HCEC 1CT (cell line): ENCODE data around the gene TRAF3IP3.

ENCODE experiments used
- DNase-seq: peaks from one replicate; pipeline ENCODE4 v3.0.0-alpha.2; 2017

TRAF3IP3 gene

GRCh38 chr1:209755926-209756614, at the start of gene TRAF3IP3:
Gene TRAF3IP3, plus strand, starts transcription at chr1:209756053. Its CDS starts 3,987 bp downstream, at chr1:209760040.
- DNase-seq, result no peak

- no peak for DNase-seq
Observed at GRCh38 chr1:209706622-209707021, 49.2 kb upstream of the TRAF3IP3 start.

- DNase-seq, result peak; percentile 52
Observed at GRCh38 chr1:209707308-209707707, 48.5 kb upstream of the TRAF3IP3 start.

GRCh38 chr1:209708297-209708696, 47.6 kb upstream of the TRAF3IP3 start:
- DNase-seq, result no peak

- DNase-seq, result peak; percentile 32
Observed at GRCh38 chr1:209710093-209710492, 45.8 kb upstream of the TRAF3IP3 start.

GRCh38 chr1:209710847-209711246, 45.0 kb upstream of the TRAF3IP3 start:
- DNase-seq, result no peak

- no peak for DNase-seq
Observed at GRCh38 chr1:209714338-209714737, 41.5 kb upstream of the TRAF3IP3 start.

- no peak for DNase-seq
Observed at GRCh38 chr1:209715314-209715713, 40.5 kb upstream of the TRAF3IP3 start.

- DNase-seq, result no peak
Observed at GRCh38 chr1:209717818-209718217, 38.0 kb upstream of the TRAF3IP3 start.

GRCh38 chr1:209720326-209720725, 35.5 kb upstream of the TRAF3IP3 start:
- peak; percentile 64 for DNase-seq

- peak; percentile 16 for DNase-seq
Observed at GRCh38 chr1:209720826-209721225, 35.0 kb upstream of the TRAF3IP3 start.

GRCh38 chr1:209721323-209721722, 34.5 kb upstream of the TRAF3IP3 start:
- DNase-seq, result no peak

- no peak for DNase-seq
Observed at GRCh38 chr1:209723265-209723664, 32.6 kb upstream of the TRAF3IP3 start.

- DNase-seq, result no peak
Observed at GRCh38 chr1:209723756-209724693, 31.8 kb upstream of the TRAF3IP3 start.

- DNase-seq, result no peak
Observed at GRCh38 chr1:209727286-209727685, 28.6 kb upstream of the TRAF3IP3 start.

- DNase-seq, result no peak
Observed at GRCh38 chr1:209727785-209728184, 28.1 kb upstream of the TRAF3IP3 start.

GRCh38 chr1:209728466-209728865, 27.4 kb upstream of the TRAF3IP3 start:
- DNase-seq, result no peak

- DNase-seq, result no peak
Observed at GRCh38 chr1:209729436-209729835, 26.4 kb upstream of the TRAF3IP3 start.

- DNase-seq, result no peak
Observed at GRCh38 chr1:209732725-209733124, 23.1 kb upstream of the TRAF3IP3 start.

GRCh38 chr1:209733409-209734192, 22.3 kb upstream of the TRAF3IP3 start:
- peak; percentile 41 for DNase-seq

- DNase-seq, result no peak
Observed at GRCh38 chr1:209736490-209737117, 19.2 kb upstream of the TRAF3IP3 start.

- DNase-seq, result no peak
Observed at GRCh38 chr1:209737118-209737505, 18.7 kb upstream of the TRAF3IP3 start.

- no peak for DNase-seq
Observed at GRCh38 chr1:209738270-209738669, 17.6 kb upstream of the TRAF3IP3 start.
